ENCODE measurements around the gene LDHD. TPM values are rescaled to one million over a fixed set of nuclear protein-coding genes. Genes with fewer than 3 reads are reported as not detected.
"Not testable (repeated sequence)": the region's sequence is repeated elsewhere in the genome, so short reads cannot be mapped to it uniquely, and the experiment has no call there.

The LDHD gene
- total RNA-seq, 1 experiment from 2014 or later: 0.65 TPM

- DNase-seq (ENCODE audit: low spot score): peak; percentile 73
Measured at GRCh38 chr16:75099738-75100602, 16.6 kb downstream of the LDHD start.

- DNase-seq (ENCODE audit: low spot score): no peak
Measured at GRCh38 chr16:75099075-75099667, 17.4 kb downstream of the LDHD start.

GRCh38 chr16:75097941-75098901, 18.4 kb downstream of the LDHD start:
- DNase-seq (ENCODE audit: low spot score): no peak

- DNase-seq (ENCODE audit: low spot score): no peak
Measured at GRCh38 chr16:75097191-75097761, 19.3 kb downstream of the LDHD start.

- DNase-seq (ENCODE audit: low spot score): no peak
Measured at GRCh38 chr16:75096656-75097055, 19.9 kb downstream of the LDHD start.

GRCh38 chr16:75095204-75095621, 21.4 kb downstream of the LDHD start:
- no peak for DNase-seq (ENCODE audit: low spot score)

- no peak for DNase-seq (ENCODE audit: low spot score)
Measured at GRCh38 chr16:75093598-75094540, 22.7 kb downstream of the LDHD start.

- DNase-seq (ENCODE audit: low spot score): no peak
Measured at GRCh38 chr16:75092777-75093176, 23.8 kb downstream of the LDHD start.

GRCh38 chr16:75091619-75092018, 25.0 kb downstream of the LDHD start:
- DNase-seq (ENCODE audit: low spot score): not testable (repeated sequence)

- not testable (repeated sequence) for DNase-seq (ENCODE audit: low spot score)
Measured at GRCh38 chr16:75090899-75091298, 25.7 kb downstream of the LDHD start.

- DNase-seq (ENCODE audit: low spot score): no peak
Measured at GRCh38 chr16:75089486-75090202, 26.9 kb downstream of the LDHD start.

GRCh38 chr16:75088934-75089333, 27.6 kb downstream of the LDHD start:
- no peak for DNase-seq (ENCODE audit: low spot score)

GRCh38 chr16:75088216-75088615, 28.4 kb downstream of the LDHD start:
- DNase-seq (ENCODE audit: low spot score): no peak

GRCh38 chr16:75087375-75087979, 29.1 kb downstream of the LDHD start:
- DNase-seq (ENCODE audit: low spot score): peak; percentile 28

- DNase-seq (ENCODE audit: low spot score): no peak
Measured at GRCh38 chr16:75086688-75087374, 29.7 kb downstream of the LDHD start.

- no peak for DNase-seq (ENCODE audit: low spot score)
Measured at GRCh38 chr16:75086281-75086680, 30.3 kb downstream of the LDHD start.

- DNase-seq (ENCODE audit: low spot score): no peak
Measured at GRCh38 chr16:75085556-75085955, 31.0 kb downstream of the LDHD start.

GRCh38 chr16:75083813-75084212, 32.8 kb downstream of the LDHD start:
- no peak for DNase-seq (ENCODE audit: low spot score)
